A549 (cell line): ENCODE measurements around the gene CCDC171. TPM values are rescaled to one million over a fixed set of nuclear protein-coding genes. Genes with fewer than 3 reads are reported as not detected.

Source experiments
- ATAC-seq, 2 experiments: fragments of 200-7000 bp in 1 of 2; fragments of >200 bp in 1 of 2; cut with Nextera tagmentation in 1 of 2; cut with Tn5 transposase in 1 of 2; 3 replicates each; pipeline versions ENCODE4 v1.8.0 to v1.9.1; 2018 to 2020; ENCODE audit warnings: mild to moderate bottlenecking in 1 of 2, moderate library complexity in 1 of 2
- CTCF ChIA-PET: fragments of 300-600 bp; sonication (Branson Sonifier 250); formaldehyde crosslinking; extraction: SDS; loops from one replicate; lab custom pipeline; 2021; ENCODE audit warnings: antibody characterized with exemption, inconsistent platforms; lab: Yijun Ruan, JAX
- POLR2A ChIA-PET: fragments of 350-600 bp; formaldehyde crosslinking; extraction: SDS; loops from one replicate; lab custom pipeline; 2021; ENCODE audit warnings: antibody characterized with exemption, inconsistent platforms; lab: Yijun Ruan, JAX
- DNase-seq, 2 experiments: peaks; one replicate each; pipeline versions ENCODE4 v3.0.0 to v3.0.0-alpha.2; 2011 to 2016; ENCODE audit warnings: low read depth in 1 of 2, low spot score in 1 of 2
- FAIRE-seq: peaks from 2 replicates; lab custom pipeline; 2011; peaks lifted over from hg19 to GRCh38; lab: Jason Lieb, UNC
- H3K27ac ChIP-seq, 2 experiments: fragments of >200 bp; sonication (Bioruptor Twin); formaldehyde crosslinking; 3 replicates each; pipeline ENCODE4 v1.5.1; 2016 to 2017
- H3K4me1 ChIP-seq: fragments of >200 bp; sonication (Bioruptor Twin); formaldehyde crosslinking; 3 replicates; pipeline ENCODE4 v1.6.1; 2016
- H3K4me2 ChIP-seq: fragments of >200 bp; sonication (Bioruptor Twin); formaldehyde crosslinking; 3 replicates; pipeline ENCODE4 v1.6.1; 2016
- H3K4me3 ChIP-seq: fragments of >200 bp; sonication (Bioruptor Twin); formaldehyde crosslinking; 3 replicates; pipeline ENCODE4 v1.5.1; 2016
- H3K9me3 ChIP-seq: fragments of >200 bp; sonication (Bioruptor Twin); formaldehyde crosslinking; 3 replicates; pipeline ENCODE4 v1.6.1; 2016
- ATOH8 ChIP-seq: fragments of 250-450 bp; sonication (Bioruptor Pico); IDR thresholded peaks from 2 replicates; pipeline ENCODE4 v1.5.0; 2020; ENCODE audit warnings: low read depth, mild to moderate bottlenecking, moderate library complexity
- BHLHE40 ChIP-seq: IDR thresholded peaks from 2 replicates; pipeline ENCODE4 v1.6.1; 2012; ENCODE audit warnings: low read depth, low read length, inconsistent platforms
- CBX8 ChIP-seq: fragments of 200-600 bp; sonication (generic); IDR thresholded peaks from 2 replicates; pipeline ENCODE4 v1.6.1; 2016
- CEBPB ChIP-seq, 2 experiments: fragments of >200 bp in 1 of 2; sonication (Bioruptor Twin) in 1 of 2; formaldehyde crosslinking in 1 of 2; IDR thresholded peaks; 2 replicates each; pipeline ENCODE4 v1.6.1; 2012 to 2016
- CHD2 ChIP-seq: fragments of 150-350 bp; IDR thresholded peaks from 2 replicates; pipeline ENCODE4 v1.6.1; 2014; ENCODE audit warnings: low read length; ENCODE audit not compliant: partially characterized antibody
- CTCF ChIP-seq: fragments of >200 bp; sonication (Bioruptor Twin); formaldehyde crosslinking; IDR thresholded peaks from 3 replicates; pipeline ENCODE4 v1.5.1; 2016
- EHMT2 ChIP-seq: fragments of 200-600 bp; sonication (generic); IDR thresholded peaks from 2 replicates; pipeline ENCODE4 v1.6.1; 2016; ENCODE audit warnings: antibody characterized with exemption, low read depth, mild to moderate bottlenecking, moderate library complexity
- GATA3 ChIP-seq: IDR thresholded peaks from 2 replicates; pipeline ENCODE4 v1.6.1; 2012; ENCODE audit warnings: borderline replicate concordance
- HES2 ChIP-seq: fragments of >200 bp; sonication (Bioruptor Twin); formaldehyde crosslinking; IDR thresholded peaks from 2 replicates; pipeline ENCODE4 v1.6.1; 2016
- HEYL ChIP-seq: fragments of 250-450 bp; sonication (Bioruptor Pico); IDR thresholded peaks from 2 replicates; pipeline ENCODE4 v1.8.0; 2021; ENCODE audit warnings: mild to moderate bottlenecking, moderate library complexity
- HOXA7 ChIP-seq: fragments of 250-450 bp; sonication (Bioruptor Pico); IDR thresholded peaks from 2 replicates; pipeline ENCODE4 v1.5.0; 2020; ENCODE audit warnings: mild to moderate bottlenecking, moderate library complexity
- HOXB13 ChIP-seq: fragments of 250-450 bp; sonication (Bioruptor Pico); IDR thresholded peaks from 2 replicates; pipeline ENCODE4 v1.5.0; 2020; ENCODE audit warnings: low read depth, mild to moderate bottlenecking, moderate library complexity
- KDM1A ChIP-seq: fragments of 200-600 bp; sonication (generic); IDR thresholded peaks from 2 replicates; pipeline ENCODE4 v1.6.1; 2016; ENCODE audit warnings: low read depth, mild to moderate bottlenecking
- KDM5A ChIP-seq: fragments of 200-600 bp; sonication (generic); IDR thresholded peaks from 2 replicates; pipeline ENCODE4 v1.6.1; 2016; ENCODE audit warnings: antibody characterized with exemption, mild to moderate bottlenecking
- NPAS2 ChIP-seq: fragments of 250-450 bp; sonication (Bioruptor Pico); IDR thresholded peaks from 2 replicates; pipeline ENCODE4 v1.8.0; 2022; ENCODE audit warnings: mild to moderate bottlenecking, moderate library complexity, borderline replicate concordance
- NR3C1 ChIP-seq: fragments of >200 bp; sonication (Bioruptor Twin); formaldehyde crosslinking; IDR thresholded peaks from 3 replicates; pipeline ENCODE4 v1.6.1; 2017
- PHF8 ChIP-seq: fragments of 200-600 bp; sonication (generic); IDR thresholded peaks from 2 replicates; pipeline ENCODE4 v1.6.1; 2016; ENCODE audit warnings: low read depth, mild to moderate bottlenecking, antibody characterized with exemption, moderate library complexity, borderline replicate concordance
- POLR2A ChIP-seq: IDR thresholded peaks from 2 replicates; pipeline ENCODE4 v1.6.1; 2012; ENCODE audit warnings: mild to moderate bottlenecking, low read length
- POLR2AphosphoS2 ChIP-seq: conservative IDR thresholded peaks from 2 replicates; pipeline ENCODE4 v1.6.1; 2012; ENCODE audit warnings: low read length, improper control_type of control experiment, inconsistent platforms
- RNF2 ChIP-seq: fragments of 200-600 bp; sonication (generic); IDR thresholded peaks from 2 replicates; pipeline ENCODE4 v1.6.1; 2016; ENCODE audit warnings: low read depth, mild to moderate bottlenecking, antibody characterized with exemption, moderate library complexity, borderline replicate concordance
- TFCP2L1 ChIP-seq: fragments of 250-450 bp; sonication (Bioruptor Pico); IDR thresholded peaks from 2 replicates; pipeline ENCODE4 v1.5.0; 2021; ENCODE audit warnings: mild to moderate bottlenecking
- ZFP36 ChIP-seq: fragments of 450-650 bp; IDR thresholded peaks from 2 replicates; pipeline ENCODE4 v1.6.1; 2014; ENCODE audit warnings: borderline replicate concordance; ENCODE audit not compliant: partially characterized antibody
- ZSCAN20 ChIP-seq: fragments of 250-450 bp; sonication (Bioruptor Pico); IDR thresholded peaks from 2 replicates; pipeline ENCODE4 v1.8.0; 2022; ENCODE audit warnings: mild to moderate bottlenecking, moderate library complexity
- WGBS: methylation state at CpG from one replicate; pipeline ENCODE4 v1.1.6; 2017; ENCODE audit errors: missing lambda C conversion rate; 5-methylcytosine and 5-hydroxymethylcytosine counted together
- polyA plus RNA-seq, 4 experiments: library from polyadenylated mRNA; depleted of rRNA in 3 of 4; stranded (reverse); fragments of >200 nt; fragmentation: RNase III in 1 of 4; extraction: RNeasy Plus Mini Kit Qiagen cat#74134 plus additional on column Dnase treatment in 1 of 4; gene quantifications; 2 replicates in 3 of 4; 3 replicates in 1 of 4; pipeline ENCODE4 v1.2.3, GENCODE V29; 2011 to 2017

Gene CCDC171
- polyA plus RNA-seq, 2 of the 4 experiments (the other 2 are of a cell fraction): 0.88 to 1.3 TPM

- no peak for ATAC-seq
- no peaks in the 10 kb centered on the region for H3K4me1 ChIP-seq
- no peak for FAIRE-seq
- H3K27ac ChIP-seq: no peak overlapping the region
- POLR2A ChIA-PET: interaction anchor here (2.0 kb wide), 1 partner anchor 23 kb away, joined by 5 read pairs; the partner anchor contains the start of gene CCDC171
- 76% methylated on average over 4 of the region's 4 CpGs for WGBS
- no peak overlapping the region for H3K4me2 ChIP-seq
- H3K4me3 ChIP-seq: no peak overlapping the region
- CTCF ChIA-PET: interaction anchor here (0.6 to 1.2 kb wide), 3 partner anchors 10 to 210 kb away, joined by 3 to 5 read pairs (median 3); no protein-coding TSS in a partner anchor
- DNase-seq: no peak
- TF ChIP-seq TFCP2L1 (CRISPR knock-in tag): no peak
- no peak for TF ChIP-seq RNF2
- no peak for TF ChIP-seq HOXA7 (CRISPR knock-in tag)
- TF ChIP-seq HOXB13 (CRISPR knock-in tag): no peak
- TF ChIP-seq NPAS2 (CRISPR knock-in tag): no peak
- TF ChIP-seq CEBPB (IDR thresholded peaks at IDR 0.05): no peak
- no peak for TF ChIP-seq ATOH8 (CRISPR knock-in tag)
- no peak for TF ChIP-seq KDM5A
- no peak for TF ChIP-seq ZSCAN20 (CRISPR knock-in tag)
- TF ChIP-seq POLR2A: no peak
- TF ChIP-seq HEYL (CRISPR knock-in tag): no peak
- TF ChIP-seq NR3C1: no peak
- no peak for TF ChIP-seq KDM1A
- H3K9me3 ChIP-seq: no peaks in the 10 kb centered on the region
These were observed 23.1 kb upstream of the CCDC171 start for GRCh38 chr9:15529566-15530324.

GRCh38 chr9:15531380-15531779 lies 21.5 kb upstream of the CCDC171 start:
- POLR2A ChIA-PET: interaction anchor here (2.0 kb wide), 1 partner anchor 21 kb away, joined by 5 read pairs; the partner anchor contains the start of gene CCDC171
- H3K27ac ChIP-seq: no peak overlapping the region
- ATAC-seq: no peak
- 12% methylated on average over 1 of the region's 1 CpG for WGBS
- CTCF ChIA-PET: no interaction called here
- no peak overlapping the region for H3K4me2 ChIP-seq
- H3K4me3 ChIP-seq: no peak overlapping the region
- DNase-seq: no peak
- H3K4me1 ChIP-seq: no peaks in the 10 kb centered on the region
- no peaks in the 10 kb centered on the region for H3K9me3 ChIP-seq
- peak; percentile 43 for FAIRE-seq
- TF ChIP-seq ZFP36: no peak
- no peak for TF ChIP-seq HOXA7 (CRISPR knock-in tag)
- TF ChIP-seq GATA3: no peak
- TF ChIP-seq BHLHE40: no peak
- TF ChIP-seq CBX8: no peak
- no peak for TF ChIP-seq POLR2AphosphoS2
- TF ChIP-seq PHF8: no peak
- TF ChIP-seq EHMT2: no peak
- no peak for TF ChIP-seq HES2
- no peak for TF ChIP-seq CHD2
- TF ChIP-seq CTCF: no peak
